ENCODE results near the gene HPS3.

GRCh38 chr3:149152420-149152819 lies 23.0 kb downstream of the HPS3 start:
- TF ChIP-seq CTCF (conservative IDR thresholded peaks at IDR 0.05; ENCODE audit: low read length) (no peak), EZH2phosphoT487 (IDR thresholded peaks at IDR 0.05; ENCODE audit: borderline replicate concordance, low read depth, low read length) (no peak)

All from OCI-LY7 (cell line).